ENCODE results near the gene PLA2G6.
A peak's percentile ranks its signal among the peaks of the same experiment; 100 is the strongest.
"Not testable (repeated sequence)": the region's sequence is repeated elsewhere in the genome, so short reads cannot be mapped to it uniquely, and the experiment has no call there.

Gene PLA2G6

GRCh38 chr22:38164551-38164918 is 17.1 kb downstream of the PLA2G6 start:
- Histone ChIP-seq H3K27ac (no peak overlapping the region), H3K4me3 (no peak overlapping the region)
- TF ChIP-seq CTCF (IDR thresholded peaks at IDR 0.05) = no peak
- DNase-seq (ENCODE audit: low spot score) = no peak

- DNase-seq (ENCODE audit: low spot score) = peak; percentile 63
- TF ChIP-seq CTCF (IDR thresholded peaks at IDR 0.05) = no peak
- no peak overlapping the region for H3K4me3 ChIP-seq
- H3K27ac ChIP-seq = no peak overlapping the region
Observed at GRCh38 chr22:38163844-38164550, 17.6 kb downstream of the PLA2G6 start.

GRCh38 chr22:38162881-38163843 is 18.5 kb downstream of the PLA2G6 start:
- no peak overlapping the region for H3K27ac ChIP-seq
- peak; percentile 66 for DNase-seq (ENCODE audit: low spot score)
- no peak for TF ChIP-seq CTCF (IDR thresholded peaks at IDR 0.05)
- H3K4me3 ChIP-seq = no peak overlapping the region

- TF ChIP-seq CTCF (IDR thresholded peaks at IDR 0.05) = no peak
- H3K4me3 ChIP-seq = no peak overlapping the region
- DNase-seq (ENCODE audit: low spot score) = no peak
- H3K27ac ChIP-seq = no peak overlapping the region
Observed at GRCh38 chr22:38155703-38156102, 25.9 kb downstream of the PLA2G6 start.

GRCh38 chr22:38154563-38154915 is 27.1 kb downstream of the PLA2G6 start:
- not testable (repeated sequence) for DNase-seq (ENCODE audit: low spot score); H3K4me3 ChIP-seq; H3K27ac ChIP-seq

GRCh38 chr22:38153821-38154562 is 27.6 kb downstream of the PLA2G6 start:
- TF ChIP-seq CTCF (IDR thresholded peaks at IDR 0.05) = no peak
- H3K4me3 ChIP-seq = no peak overlapping the region
- H3K27ac ChIP-seq = no peak overlapping the region
- DNase-seq (ENCODE audit: low spot score) = peak; percentile 54

GRCh38 chr22:38151126-38151500 is 30.5 kb downstream of the PLA2G6 start:
- no peak for TF ChIP-seq CTCF (IDR thresholded peaks at IDR 0.05)
- DNase-seq (ENCODE audit: low spot score) = no peak
- no peak overlapping the region for H3K27ac ChIP-seq
- H3K4me3 ChIP-seq = no peak overlapping the region
